GM21529 (cell line): ENCODE measurements around the gene OLFML2B.
"Not testable (repeated sequence)": the region's sequence is repeated elsewhere in the genome, so short reads cannot be mapped to it uniquely, and the experiment has no call there.

ENCODE experiments used
- ATAC-seq: cut with Tn5 transposase; IDR thresholded peaks from one replicate; pipeline ENCODE4 v1.9.1; 2021; ENCODE audit not compliant: unreplicated experiment

OLFML2B gene

GRCh38 chr1:162023547-162024501 lies at the start of gene OLFML2B:
OLFML2B (minus strand) TSS chr1:162023869; CDS start chr1:162023430, 439 bp downstream.
- peak; percentile 59 for ATAC-seq

GRCh38 chr1:162072740-162073139 lies 49.1 kb upstream of the OLFML2B start:
- no peak for ATAC-seq

- ATAC-seq, result no peak
These were observed 47.2 kb upstream of the OLFML2B start for GRCh38 chr1:162070825-162071224.

DNA sequence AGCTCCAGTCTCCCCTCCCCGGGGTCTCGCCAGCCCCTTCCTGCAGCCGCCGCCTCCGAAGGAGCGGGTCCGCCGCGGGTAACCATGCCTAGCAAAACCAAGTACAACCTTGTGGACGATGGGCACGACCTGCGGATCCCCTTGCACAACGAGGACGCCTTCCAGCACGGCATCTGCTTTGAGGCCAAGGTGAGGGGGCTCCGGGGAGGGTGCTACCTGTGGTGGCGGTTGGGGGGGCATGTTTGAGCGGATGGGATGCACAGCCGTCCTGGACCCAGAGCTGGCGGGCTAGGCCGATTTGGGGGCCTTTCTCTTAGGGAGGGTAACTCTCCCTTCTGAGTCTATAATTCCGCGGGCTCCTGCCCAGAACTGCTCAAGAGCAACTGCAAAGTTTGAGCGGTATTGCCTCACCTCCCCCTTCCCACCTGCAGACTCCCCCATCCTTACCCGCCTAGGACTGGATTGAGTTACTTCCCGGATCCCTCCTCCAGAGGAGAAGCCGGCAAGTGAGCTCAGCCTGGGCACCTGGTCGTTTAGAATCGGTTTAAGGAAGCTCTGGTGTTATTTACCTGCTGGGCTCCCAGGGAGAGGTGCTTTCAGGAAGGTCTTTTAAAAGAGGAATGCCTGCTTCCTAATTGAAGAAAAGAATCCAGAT lies 46.6 kb upstream of the OLFML2B start:
- ATAC-seq, result no peak

DNA sequence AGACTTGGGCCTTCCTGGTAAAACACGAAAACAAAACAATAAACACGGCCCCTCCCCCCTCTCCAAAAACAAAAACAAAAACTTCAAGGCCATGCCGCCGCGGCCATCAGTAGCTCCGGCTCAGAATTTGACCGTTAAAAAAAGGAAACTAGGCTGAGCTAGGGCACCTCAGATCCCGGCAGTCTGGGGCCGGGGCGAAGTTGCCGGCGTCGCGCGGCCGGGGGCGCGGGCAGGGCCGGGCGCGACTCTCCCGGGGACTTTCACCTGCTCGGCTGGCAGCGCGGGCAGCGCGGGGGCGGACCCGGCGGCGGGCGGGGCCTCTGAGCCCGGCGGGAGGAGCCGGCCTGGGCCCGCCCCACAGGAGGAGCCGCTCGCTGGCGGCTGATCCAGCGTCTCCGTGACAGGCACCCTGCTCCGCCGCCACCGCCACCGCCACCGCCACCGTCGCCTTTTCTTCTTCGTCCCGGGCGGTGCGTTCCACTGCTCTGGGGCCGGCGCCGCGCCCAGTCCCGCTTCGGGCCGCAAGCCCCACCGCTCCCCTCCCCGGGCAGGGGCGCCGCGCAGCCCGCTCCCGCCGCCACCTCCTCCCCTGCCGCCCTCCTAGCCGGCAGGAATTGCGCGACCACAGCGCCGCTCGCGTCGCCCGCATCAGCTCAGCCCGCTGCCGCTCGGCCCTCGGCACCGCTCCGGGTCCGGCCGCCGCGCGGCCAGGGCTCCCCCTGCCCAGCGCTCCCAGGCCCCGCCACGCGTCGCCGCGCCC lies 45.8 kb upstream of the OLFML2B start, which contains the start of gene NOS1AP:
Gene NOS1AP (plus strand): TSS at position 358 of the 760 bp plus-strand sequence. CDS start 487 bp downstream, outside the sequence.
- peak; percentile 98 for ATAC-seq

GRCh38 chr1:162068301-162068700 lies 44.6 kb upstream of the OLFML2B start:
- ATAC-seq, result no peak

DNA sequence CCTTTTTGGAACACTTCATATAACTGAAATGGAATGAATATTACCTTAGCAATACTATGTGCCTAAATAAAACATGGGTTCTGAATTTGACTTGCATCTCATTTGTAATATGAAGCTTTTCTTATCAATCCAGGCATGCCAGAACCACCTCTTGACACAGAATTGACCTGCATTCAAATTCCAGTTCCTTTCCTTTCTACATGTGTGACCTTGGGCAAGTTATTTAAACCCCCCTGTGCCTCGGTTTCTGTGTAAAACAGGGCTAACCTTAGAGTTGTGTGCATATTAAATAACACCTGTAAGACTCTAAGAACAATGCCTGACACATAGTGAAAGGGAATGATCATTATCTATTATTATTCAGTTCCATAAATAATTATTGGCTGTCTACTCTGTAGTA lies 43.8 kb upstream of the OLFML2B start:
- ATAC-seq, result no peak

DNA sequence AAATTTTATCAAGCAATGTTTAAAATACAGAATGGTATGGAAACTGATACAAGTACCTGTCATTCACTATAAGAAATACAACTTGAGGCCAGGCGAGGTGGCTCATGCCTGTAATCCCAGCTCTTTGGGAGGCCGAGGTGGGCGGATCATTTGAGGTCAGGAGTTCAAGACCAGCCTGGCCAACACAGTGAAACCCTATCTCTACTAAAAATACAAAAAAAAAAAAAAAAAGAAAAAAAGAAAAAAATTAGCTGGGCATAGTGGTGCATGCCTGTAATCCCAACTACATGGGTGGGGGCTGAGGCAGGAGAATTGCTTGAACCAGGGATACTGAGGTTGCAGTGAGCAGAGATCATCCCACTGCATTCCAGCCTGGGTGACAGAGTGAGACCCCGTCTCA lies 43.2 kb upstream of the OLFML2B start:
- not testable (repeated sequence) for ATAC-seq

DNA sequence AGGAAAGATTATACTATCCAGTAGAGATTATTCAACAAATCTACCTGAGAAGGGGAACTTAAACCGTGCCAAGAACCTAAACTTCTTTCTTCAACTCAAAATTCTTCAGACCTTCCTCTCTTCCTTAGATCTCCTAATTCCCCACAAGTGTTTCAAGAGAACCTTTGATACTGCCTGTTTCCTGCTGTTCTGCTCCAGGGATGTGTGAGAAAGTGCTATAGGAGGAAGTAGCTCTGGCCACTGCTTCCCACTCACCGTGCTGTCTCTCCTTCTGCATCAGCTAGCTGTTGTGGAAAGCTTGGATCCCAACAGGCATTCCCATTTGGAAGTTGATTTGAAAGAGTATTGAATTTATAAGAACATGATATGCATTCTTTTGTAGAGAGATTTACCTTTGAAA lies 41.3 kb upstream of the OLFML2B start:
- no peak for ATAC-seq

DNA sequence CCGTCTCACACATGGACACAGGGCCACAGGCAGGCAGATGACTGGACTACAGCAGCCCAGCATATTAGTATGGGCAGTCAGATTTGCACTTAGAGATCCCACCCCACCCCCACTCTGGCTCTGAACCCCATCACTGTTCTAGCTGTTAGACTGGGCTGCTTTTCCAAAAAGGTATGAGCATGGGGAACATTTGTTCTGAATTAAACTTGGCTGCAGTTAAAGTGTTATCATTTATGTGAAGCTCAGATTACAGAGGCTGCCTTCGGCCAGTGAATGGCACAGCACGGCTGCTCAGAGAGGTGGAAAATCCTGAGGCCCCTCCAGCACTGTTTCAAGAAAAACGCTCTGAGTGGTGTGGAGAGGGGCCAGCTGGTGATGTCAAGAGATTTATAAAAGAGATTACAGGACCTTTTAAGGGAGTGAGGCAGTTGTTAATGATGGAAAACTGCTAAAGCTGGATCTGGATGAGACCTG lies 38.9 kb upstream of the OLFML2B start:
- ATAC-seq, result no peak

- ATAC-seq, result no peak
These were observed 36.6 kb upstream of the OLFML2B start for GRCh38 chr1:162060314-162060713.

DNA sequence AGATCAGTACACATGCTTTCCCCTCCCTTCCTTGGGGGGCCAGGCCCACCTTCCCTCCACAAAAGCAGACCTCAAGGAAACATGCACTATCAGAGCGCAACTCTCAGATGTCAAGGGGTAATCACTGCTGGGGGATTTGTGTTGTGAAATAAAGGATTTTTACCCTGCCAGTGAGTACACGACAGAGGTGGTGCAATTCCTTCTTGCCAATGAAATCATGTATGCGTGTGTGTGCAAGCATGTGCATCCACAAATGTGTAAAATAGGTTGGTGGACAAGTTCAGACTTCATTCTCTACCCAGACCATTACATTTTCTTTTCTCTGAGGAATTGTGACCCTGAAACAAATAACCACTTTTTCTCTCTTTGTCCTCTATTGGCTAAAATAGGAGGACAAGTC lies 36.1 kb upstream of the OLFML2B start:
- no peak for ATAC-seq

GRCh38 chr1:162056579-162056978 lies 32.9 kb upstream of the OLFML2B start:
- ATAC-seq, result no peak

GRCh38 chr1:162056043-162056442 lies 32.4 kb upstream of the OLFML2B start:
- peak; percentile 57 for ATAC-seq

- ATAC-seq, result no peak
These were observed 31.4 kb upstream of the OLFML2B start for GRCh38 chr1:162055062-162055461.

GRCh38 chr1:162053949-162054348 lies 30.3 kb upstream of the OLFML2B start:
- ATAC-seq, result not testable (repeated sequence)

DNA sequence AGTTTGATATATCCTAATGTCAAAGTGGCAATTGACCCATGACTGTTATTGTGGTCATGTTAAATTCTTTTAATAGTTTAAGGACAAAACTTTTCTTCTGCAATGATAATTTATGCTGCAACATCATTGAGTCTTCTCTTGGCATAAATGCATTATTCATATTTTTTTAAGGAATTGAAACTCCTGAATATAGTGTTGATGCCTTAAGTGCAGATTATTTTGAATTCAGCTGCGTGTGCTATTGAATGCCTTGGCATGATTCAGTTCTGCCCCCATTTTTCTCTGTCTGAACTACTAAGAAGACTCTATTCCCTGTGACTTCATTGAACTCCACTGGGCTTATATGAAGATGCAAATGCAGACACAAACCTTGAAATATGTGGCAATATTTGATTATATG lies 23.3 kb upstream of the OLFML2B start:
- ATAC-seq, result no peak

DNA sequence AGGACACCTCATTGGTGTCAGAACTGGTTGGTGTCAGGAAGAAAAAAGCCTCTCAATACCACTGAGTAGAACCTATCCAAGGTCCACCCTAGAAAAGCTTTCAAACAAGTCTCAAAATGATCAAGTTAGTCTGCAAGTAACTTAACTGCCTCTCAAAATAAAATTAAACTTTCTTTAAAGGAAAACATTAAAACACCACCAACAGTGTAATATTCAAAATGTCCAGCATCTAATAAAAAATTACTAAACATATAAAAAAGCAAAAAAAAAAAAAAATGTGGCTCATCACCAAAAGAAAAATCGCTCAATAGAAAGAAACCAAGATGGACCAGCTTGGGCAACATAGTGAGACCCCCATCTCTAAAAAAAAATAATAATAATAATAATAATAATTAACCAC lies 18.7 kb upstream of the OLFML2B start:
- ATAC-seq, result no peak

- ATAC-seq, result no peak
These were observed 17.0 kb upstream of the OLFML2B start for GRCh38 chr1:162040657-162041056.

- ATAC-seq, result no peak
These were observed 16.3 kb upstream of the OLFML2B start for GRCh38 chr1:162040001-162040400.

- no peak for ATAC-seq
These were observed 15.0 kb upstream of the OLFML2B start for GRCh38 chr1:162038624-162039023.
